Progenitor cell of endocrine pancreas (in vitro differentiated cells): Measurements from ENCODE around the gene PHKA1. TPM values are rescaled to one million over a fixed set of nuclear protein-coding genes. Genes with fewer than 3 reads are reported as not detected.
"Not testable (repeated sequence)": the region's sequence is repeated elsewhere in the genome, so short reads cannot be mapped to it uniquely, and the experiment has no call there.

Experiments
- DNase-seq: peaks from one replicate; pipeline ENCODE4 v3.0.0; 2021; ENCODE audit warnings: low spot score; ENCODE audit not compliant: unreplicated experiment
- H3K27ac Mint-ChIP-seq: 2 replicates; pipeline ENCODE4 v1.8.0; 2021; ENCODE audit warnings: mild to moderate bottlenecking, moderate library complexity, mixed read lengths
- H3K27me3 Mint-ChIP-seq: 2 replicates; pipeline ENCODE4 v1.8.0; 2021; ENCODE audit warnings: mixed read lengths
- H3K36me3 Mint-ChIP-seq: 2 replicates; pipeline ENCODE4 v1.8.0; 2022; ENCODE audit warnings: mixed read lengths; ENCODE audit not compliant: insufficient read depth
- H3K4me1 Mint-ChIP-seq: 2 replicates; pipeline ENCODE4 v1.8.0; 2021; ENCODE audit warnings: low read depth, mixed read lengths
- H3K4me3 Mint-ChIP-seq: 2 replicates; pipeline ENCODE4 v1.8.0; 2021; ENCODE audit warnings: low read depth, mild to moderate bottlenecking, moderate library complexity, mixed read lengths
- H3K9me3 Mint-ChIP-seq: 2 replicates; pipeline ENCODE4 v1.8.0; 2021; ENCODE audit warnings: low read depth, mixed read lengths
- total RNA-seq: library from RNA; stranded (reverse); gene quantifications from 2 replicates; pipeline ENCODE4 v1.2.1, GENCODE V29; 2021
- TF ChIP-seq, protein P1 (sequence below): fragments of 200-600 bp; sonication (generic); IDR thresholded peaks from one replicate; pipeline ENCODE4 v1.5.0; 2021; ENCODE audit warnings: antibody characterized with exemption, mild to moderate bottlenecking; ENCODE audit not compliant: unreplicated experiment

Gene PHKA1
- total RNA-seq, 1 donor from 2014 or later = 11.8 TPM

DNA sequence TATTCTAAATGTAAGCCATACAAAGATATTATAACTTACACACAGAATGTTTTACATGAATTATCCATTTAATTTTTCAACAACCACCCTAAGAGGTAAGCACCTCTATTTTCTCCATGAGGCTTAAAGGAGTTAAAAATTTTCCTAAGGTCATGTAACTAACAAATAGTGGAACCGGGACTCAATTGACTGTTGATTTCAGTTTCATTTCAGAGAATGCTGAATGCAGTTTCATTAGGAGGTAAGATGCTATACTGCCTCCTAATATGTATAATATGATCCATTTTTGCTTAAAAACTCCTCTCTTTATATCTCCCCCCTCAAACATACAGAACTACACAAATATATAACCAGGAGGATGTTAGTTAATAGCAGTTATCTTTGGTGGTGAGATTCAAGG, 29.1 kb downstream of the PHKA1 start:
- H3K4me3 Mint-ChIP-seq = no peak overlapping the region
- TF ChIP-seq, protein P1, sequence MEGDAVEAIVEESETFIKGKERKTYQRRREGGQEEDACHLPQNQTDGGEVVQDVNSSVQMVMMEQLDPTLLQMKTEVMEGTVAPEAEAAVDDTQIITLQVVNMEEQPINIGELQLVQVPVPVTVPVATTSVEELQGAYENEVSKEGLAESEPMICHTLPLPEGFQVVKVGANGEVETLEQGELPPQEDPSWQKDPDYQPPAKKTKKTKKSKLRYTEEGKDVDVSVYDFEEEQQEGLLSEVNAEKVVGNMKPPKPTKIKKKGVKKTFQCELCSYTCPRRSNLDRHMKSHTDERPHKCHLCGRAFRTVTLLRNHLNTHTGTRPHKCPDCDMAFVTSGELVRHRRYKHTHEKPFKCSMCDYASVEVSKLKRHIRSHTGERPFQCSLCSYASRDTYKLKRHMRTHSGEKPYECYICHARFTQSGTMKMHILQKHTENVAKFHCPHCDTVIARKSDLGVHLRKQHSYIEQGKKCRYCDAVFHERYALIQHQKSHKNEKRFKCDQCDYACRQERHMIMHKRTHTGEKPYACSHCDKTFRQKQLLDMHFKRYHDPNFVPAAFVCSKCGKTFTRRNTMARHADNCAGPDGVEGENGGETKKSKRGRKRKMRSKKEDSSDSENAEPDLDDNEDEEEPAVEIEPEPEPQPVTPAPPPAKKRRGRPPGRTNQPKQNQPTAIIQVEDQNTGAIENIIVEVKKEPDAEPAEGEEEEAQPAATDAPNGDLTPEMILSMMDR = no peak
- H3K27me3 Mint-ChIP-seq = no peaks in the 10 kb centered on the region
- H3K4me1 Mint-ChIP-seq = peaks cover 2% of the 10 kb centered on the region
- H3K36me3 Mint-ChIP-seq = peaks cover 9% of the 10 kb centered on the region
- no peak overlapping the region for H3K27ac Mint-ChIP-seq
- peaks cover 19% of the 10 kb centered on the region for H3K9me3 Mint-ChIP-seq
- DNase-seq = no peak

DNA sequence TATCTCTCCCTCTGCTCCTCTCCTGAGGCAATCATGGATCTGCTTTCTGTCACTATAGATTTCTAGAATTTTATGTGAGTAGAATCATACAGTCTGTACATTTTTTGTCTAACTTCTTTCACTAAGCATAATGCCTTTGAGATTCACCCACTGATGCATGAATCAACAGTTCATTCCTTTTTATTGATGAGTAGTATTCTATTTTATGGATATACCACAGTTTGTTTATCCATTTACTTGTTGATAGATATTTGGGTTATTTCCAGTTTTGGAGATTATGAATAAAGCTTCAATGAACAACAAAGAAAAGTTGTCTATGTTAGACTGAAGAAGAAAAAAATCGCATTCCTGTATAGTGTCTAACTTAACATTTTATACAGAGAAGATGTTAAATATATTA, 30.5 kb downstream of the PHKA1 start:
- peaks cover 26% of the 10 kb centered on the region for H3K9me3 Mint-ChIP-seq
- H3K4me3 Mint-ChIP-seq = no peak overlapping the region
- H3K4me1 Mint-ChIP-seq = peaks cover 2% of the 10 kb centered on the region
- TF ChIP-seq, protein P1 = no peak
- H3K27ac Mint-ChIP-seq = no peak overlapping the region
- no peaks in the 10 kb centered on the region for H3K27me3 Mint-ChIP-seq
- H3K36me3 Mint-ChIP-seq = peaks cover 15% of the 10 kb centered on the region
- no peak for DNase-seq

DNA sequence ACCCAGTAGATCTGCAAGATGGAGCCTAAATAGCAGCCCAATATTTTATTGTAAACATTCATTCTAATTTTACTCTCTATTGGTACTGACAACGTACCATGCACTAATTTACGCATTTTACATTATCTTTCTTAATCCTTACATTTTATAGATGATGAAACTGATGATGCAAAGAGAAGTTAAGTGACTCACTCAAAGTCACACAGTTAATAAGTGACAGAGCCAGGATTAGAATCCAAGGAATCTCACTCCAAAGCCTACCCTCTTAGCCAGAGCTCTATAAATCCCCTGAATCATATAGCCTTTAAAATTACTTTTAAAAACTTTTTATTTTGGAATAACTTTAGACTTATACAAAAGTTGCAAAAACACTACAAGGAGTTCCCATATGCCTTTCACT, 37.6 kb downstream of the PHKA1 start:
- H3K36me3 Mint-ChIP-seq = peaks cover 25% of the 10 kb centered on the region
- no peaks in the 10 kb centered on the region for H3K27me3 Mint-ChIP-seq

DNA sequence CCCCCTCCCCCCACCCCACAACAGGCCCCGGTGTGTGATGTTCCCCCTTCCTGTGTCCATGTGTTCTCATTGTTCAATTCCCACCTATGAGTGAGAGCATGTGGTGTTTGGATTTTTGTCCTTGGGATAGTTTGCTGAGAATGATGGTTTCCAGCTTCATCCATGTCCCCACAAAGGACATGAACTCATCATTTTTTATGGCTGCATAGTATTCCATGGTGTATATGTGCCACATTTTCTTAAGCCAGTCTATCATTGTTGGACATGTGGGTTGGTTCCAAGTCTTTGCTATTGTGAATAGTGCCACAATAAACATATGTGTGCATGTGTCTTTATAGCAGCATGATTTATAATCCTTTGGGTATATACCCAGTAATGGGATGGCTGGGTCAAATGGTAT, 40.2 kb downstream of the PHKA1 start:
- H3K4me3 Mint-ChIP-seq, H3K27ac Mint-ChIP-seq, H3K4me1 Mint-ChIP-seq, H3K27me3 Mint-ChIP-seq, DNase-seq: not testable (repeated sequence)
- H3K9me3 Mint-ChIP-seq = peaks cover 21% of the 10 kb centered on the region
- peaks cover 19% of the 10 kb centered on the region for H3K36me3 Mint-ChIP-seq

More for the DNA sequence above, 37.6 kb downstream of the PHKA1 start:
- DNase-seq = no peak
- no peak overlapping the region for H3K27ac Mint-ChIP-seq
- TF ChIP-seq, protein P1 = no peak
- H3K4me1 Mint-ChIP-seq = no peaks in the 10 kb centered on the region
- no peak overlapping the region for H3K4me3 Mint-ChIP-seq
- peaks cover 31% of the 10 kb centered on the region for H3K9me3 Mint-ChIP-seq

DNA sequence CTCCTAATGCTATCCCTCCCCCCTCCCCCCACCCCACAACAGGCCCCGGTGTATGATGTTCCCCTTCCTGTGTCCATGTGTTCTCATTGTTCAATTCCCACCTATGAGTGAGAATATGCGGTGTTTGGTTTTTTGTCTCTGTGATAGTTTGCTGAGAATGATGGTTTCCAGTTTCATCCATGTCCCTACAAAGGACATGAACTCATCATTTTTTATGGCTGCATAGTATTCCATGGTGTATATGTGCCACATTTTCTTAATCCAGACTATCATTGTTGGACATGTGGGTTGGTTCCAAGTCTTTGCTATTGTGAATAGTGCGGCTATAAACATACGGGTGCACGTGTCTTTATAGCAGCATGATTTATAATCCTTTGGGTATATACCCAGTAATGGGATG, 44.6 kb downstream of the PHKA1 start:
- DNase-seq, H3K27ac Mint-ChIP-seq, H3K4me1 Mint-ChIP-seq, H3K4me3 Mint-ChIP-seq, H3K27me3 Mint-ChIP-seq: not testable (repeated sequence)
- peaks cover 12% of the 10 kb centered on the region for H3K36me3 Mint-ChIP-seq
- peaks cover 15% of the 10 kb centered on the region for H3K9me3 Mint-ChIP-seq

DNA sequence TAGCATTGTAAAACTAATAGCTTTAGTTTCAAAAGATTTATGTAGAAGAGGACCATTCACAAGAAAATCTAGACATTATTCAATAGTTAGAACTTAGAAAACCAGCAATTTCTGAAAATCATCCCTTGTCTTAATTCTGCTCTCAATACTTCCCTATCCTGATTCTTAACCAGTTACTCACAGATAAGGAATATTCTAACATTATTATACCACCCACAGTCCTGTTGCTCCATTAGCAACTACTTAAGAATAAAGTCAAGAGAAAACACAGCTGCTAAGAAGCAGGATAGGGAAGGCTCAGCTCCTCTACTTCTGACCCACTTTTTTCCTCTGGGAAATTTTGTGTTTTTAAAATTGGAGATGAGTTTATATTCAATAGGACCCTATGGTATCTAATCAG, 47.7 kb downstream of the PHKA1 start:
- no peak for DNase-seq
- TF ChIP-seq, protein P1 = no peak
- Mint-ChIP-seq H3K4me1 (no peaks in the 10 kb centered on the region), H3K36me3 (peaks cover 3% of the 10 kb centered on the region), H3K27ac (no peak overlapping the region), H3K9me3 (peaks cover 12% of the 10 kb centered on the region), H3K27me3 (no peaks in the 10 kb centered on the region), H3K4me3 (no peak overlapping the region)
